Mesodermal cell (in vitro differentiated cells): ENCODE measurements around the gene KCND2.

ENCODE experiments used
- H3K27ac ChIP-seq: 2 replicates; pipeline ENCODE4 v1.7.0; 2013; ENCODE audit warnings: mild to moderate bottlenecking, low read depth, low read length, moderate library complexity; ENCODE audit not compliant: severe bottlenecking
- H3K36me3 ChIP-seq: 2 replicates; pipeline ENCODE4 v1.7.1; 2013; ENCODE audit warnings: mild to moderate bottlenecking, low read length, moderate library complexity; ENCODE audit not compliant: control insufficient read depth, insufficient read depth
- H3K4me1 ChIP-seq: one replicate; pipeline ENCODE4 v1.7.1; 2013; ENCODE audit warnings: mild to moderate bottlenecking, low read length; ENCODE audit not compliant: insufficient read depth, control insufficient read depth, poor library complexity, severe bottlenecking
- H3K4me3 ChIP-seq: 2 replicates; pipeline ENCODE4 v1.7.0; 2013; ENCODE audit warnings: low read length, control low read depth, mild to moderate bottlenecking; ENCODE audit not compliant: insufficient read depth, poor library complexity, severe bottlenecking; ENCODE audit errors: extremely low read depth
- H3K9me3 ChIP-seq: 2 replicates; pipeline ENCODE4 v1.7.1; 2013; ENCODE audit warnings: mild to moderate bottlenecking, low read length, moderate library complexity; ENCODE audit not compliant: control insufficient read depth
- WGBS, 2 experiments: methylation state at CpG; one replicate each; pipeline ENCODE4 v1.1.5; 2013; ENCODE audit warnings: missing lambda C conversion rate in 2 of 2; ENCODE audit not compliant: insufficient coverage in 2 of 2; 5-methylcytosine and 5-hydroxymethylcytosine counted together

KCND2 gene

DNA sequence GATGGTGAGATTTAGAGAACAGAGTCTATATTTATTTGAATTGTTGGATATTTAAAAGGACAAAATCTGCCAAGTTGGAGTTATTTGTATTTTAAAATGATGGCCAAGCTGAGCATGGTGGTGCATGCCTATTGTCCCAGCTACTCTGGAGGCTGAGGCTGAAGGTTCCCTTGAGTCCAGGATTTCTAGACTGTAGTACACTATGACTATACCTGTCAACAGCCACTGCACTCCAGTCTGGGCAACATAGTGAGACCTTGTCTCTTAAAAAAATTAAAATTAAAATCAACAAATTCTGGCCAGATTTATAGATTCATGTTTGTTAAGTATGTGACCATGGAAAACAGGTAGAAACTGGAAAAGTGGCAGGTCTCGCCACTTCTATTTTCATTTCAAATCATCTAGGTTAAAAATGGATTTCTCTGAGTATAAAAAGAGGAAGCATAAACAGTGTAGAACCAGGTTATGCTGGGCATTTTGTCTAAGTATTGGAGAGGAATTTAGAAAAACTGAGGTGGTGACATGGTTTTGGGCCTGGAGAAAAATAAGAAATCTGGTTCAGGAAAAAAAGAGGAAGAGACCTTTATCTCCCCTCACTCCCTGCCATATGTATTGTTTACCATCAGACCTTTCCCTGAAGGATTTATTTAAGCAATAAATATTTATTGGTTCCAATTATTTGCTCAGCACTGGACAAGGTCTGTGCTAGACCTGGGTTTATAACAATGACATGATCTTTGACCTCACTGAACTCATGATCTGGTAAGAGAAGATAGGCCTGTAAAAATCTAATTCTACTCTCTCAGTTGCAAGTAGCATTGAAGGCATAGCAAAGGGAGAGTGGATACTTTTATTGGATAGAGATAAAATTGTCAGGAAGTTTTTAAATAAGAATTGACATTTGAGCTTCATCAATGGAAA, 450.8 kb downstream of the KCND2 start:
- no CpG with 5 or more reads among the region's 1 CpG for WGBS, 2 experiments
- Histone ChIP-seq H3K9me3 (no peaks in the 10 kb centered on the region), H3K4me1 (peaks cover 5% of the 10 kb centered on the region), H3K4me3 (no peak overlapping the region), H3K27ac (no peak overlapping the region), H3K36me3 (no peaks in the 10 kb centered on the region)

DNA sequence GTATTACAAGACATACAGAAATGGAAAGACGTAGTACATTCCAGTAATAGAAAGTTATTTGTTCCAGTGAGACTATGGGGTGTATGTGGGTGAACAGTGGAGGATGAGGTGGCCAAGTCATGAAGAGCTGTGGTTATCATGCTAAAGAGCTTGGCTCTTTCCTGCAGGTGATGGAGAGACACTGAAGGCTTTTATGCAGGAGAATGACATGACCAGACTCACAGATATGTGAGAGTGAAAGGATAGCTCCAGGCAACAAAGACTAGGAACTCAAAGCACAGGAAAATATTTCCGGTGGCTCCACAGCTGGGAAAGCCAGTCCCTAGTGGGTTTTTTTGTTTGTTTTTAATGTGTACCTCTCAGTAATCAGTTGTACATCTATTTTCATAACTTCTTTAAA, 451.5 kb downstream of the KCND2 start:
- H3K4me3 ChIP-seq: no peak overlapping the region
- H3K9me3 ChIP-seq: no peaks in the 10 kb centered on the region
- peaks cover 5% of the 10 kb centered on the region for H3K4me1 ChIP-seq
- no peak overlapping the region for H3K27ac ChIP-seq
- WGBS, 2 experiments: 83% methylated on average over 1 of the region's 2 CpGs; no CpG with 5 or more reads in 1 of the 2 experiments
- no peaks in the 10 kb centered on the region for H3K36me3 ChIP-seq

DNA sequence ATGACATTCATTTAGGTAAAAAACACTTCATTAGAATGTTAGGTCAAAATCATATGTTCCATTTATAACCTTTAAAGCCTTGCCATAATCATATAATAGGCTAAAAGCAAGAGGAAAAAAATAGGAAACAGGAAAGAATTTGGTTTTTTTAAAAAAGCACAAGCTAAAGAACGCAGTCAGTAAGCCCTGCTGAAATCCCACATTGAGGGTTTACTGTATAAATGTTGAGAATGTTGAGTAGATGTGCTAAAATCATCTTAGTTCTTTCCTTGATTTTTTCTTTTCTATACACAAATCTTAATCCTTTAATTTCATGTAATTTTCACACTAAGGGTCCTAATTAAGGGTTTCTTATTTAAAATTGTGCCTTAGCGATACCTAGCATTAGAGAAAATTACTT, 452.0 kb downstream of the KCND2 start:
- Histone ChIP-seq H3K4me1 (peaks cover 5% of the 10 kb centered on the region), H3K4me3 (no peak overlapping the region)

DNA sequence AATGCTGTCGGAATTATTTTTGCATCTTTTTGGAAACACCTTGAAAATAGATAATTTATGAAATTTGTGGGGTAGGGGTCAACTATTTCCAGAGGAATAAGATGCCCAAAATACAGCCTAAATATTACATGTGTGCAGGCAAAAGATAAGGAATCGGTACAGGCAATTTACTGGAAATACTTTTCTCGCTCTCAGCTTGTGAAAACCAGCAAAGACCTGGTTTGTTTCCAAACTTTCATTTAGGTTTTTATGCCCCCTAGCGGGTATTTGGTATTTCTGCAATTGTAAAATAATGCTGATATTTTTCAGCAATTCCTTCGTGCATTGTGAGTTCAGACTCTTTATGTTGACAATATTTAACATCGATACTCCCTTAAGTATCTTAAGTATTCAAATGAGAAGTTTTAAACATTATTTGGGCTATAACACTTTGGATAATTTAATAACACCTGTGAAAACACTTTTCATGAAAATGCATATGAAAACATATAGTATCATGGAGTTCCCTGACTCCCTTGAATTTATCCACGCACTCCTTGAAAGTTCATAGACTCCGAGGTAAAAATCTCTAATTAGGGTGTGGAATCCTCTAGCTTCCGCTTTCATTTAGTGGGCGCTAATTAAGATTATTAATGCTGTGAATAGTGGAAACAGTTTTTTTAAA, 452.5 kb downstream of the KCND2 start:
- Histone ChIP-seq H3K4me1 (peaks cover 5% of the 10 kb centered on the region), H3K9me3 (no peaks in the 10 kb centered on the region), H3K4me3 (no peak overlapping the region), H3K36me3 (no peaks in the 10 kb centered on the region), H3K27ac (no peak overlapping the region)
- WGBS, 2 experiments: 38 to 67% methylated on average over 2 of the region's 10 CpGs

More for the DNA sequence above, 452.0 kb downstream of the KCND2 start:
- Histone ChIP-seq H3K27ac (no peak overlapping the region), H3K36me3 (no peaks in the 10 kb centered on the region), H3K9me3 (no peaks in the 10 kb centered on the region)
- 100% methylated on average over 1 of the region's 2 CpGs; no CpG with 5 or more reads in 1 of the 2 experiments for WGBS, 2 experiments

DNA sequence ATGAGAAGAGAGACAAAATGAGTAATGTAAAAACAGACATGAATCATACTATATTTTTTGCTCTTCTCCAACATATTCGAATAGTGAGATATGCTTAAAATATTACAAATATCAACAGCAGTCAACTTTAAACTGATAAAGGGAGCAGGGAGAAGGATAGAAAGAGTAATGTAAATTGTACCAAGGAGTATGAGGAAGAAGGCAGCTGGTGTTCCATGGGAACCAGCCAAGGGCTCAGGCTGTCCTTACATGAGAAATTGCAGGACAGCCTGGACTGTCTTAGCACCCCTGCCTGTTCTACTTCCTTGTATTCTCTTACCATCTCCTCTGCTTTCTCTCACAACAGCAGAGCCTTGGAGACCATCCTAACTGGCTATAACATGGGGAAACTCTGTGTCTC, 456.3 kb downstream of the KCND2 start:
- H3K27ac ChIP-seq: no peak overlapping the region

DNA sequence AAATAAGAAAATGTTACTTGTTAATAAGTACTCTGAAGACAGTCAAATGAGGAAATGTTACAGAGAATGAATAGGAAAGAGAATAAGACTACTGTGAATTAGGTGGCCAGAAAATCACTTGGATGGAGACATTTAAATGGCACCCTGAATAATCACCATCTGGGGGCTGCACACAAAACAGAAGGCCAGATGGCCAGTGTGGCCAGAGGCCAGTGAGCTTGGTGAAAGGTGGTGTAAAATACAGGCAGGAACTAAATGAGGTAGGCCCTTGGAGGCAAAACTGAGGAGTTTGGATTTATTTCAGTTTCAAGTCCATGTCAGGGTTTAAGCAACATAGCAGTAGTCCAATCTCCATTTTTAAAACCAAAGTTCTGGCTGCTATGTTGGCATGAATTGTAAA, 458.3 kb downstream of the KCND2 start:
- Histone ChIP-seq H3K4me1 (no peaks in the 10 kb centered on the region), H3K36me3 (no peaks in the 10 kb centered on the region), H3K9me3 (no peaks in the 10 kb centered on the region), H3K27ac (no peak overlapping the region), H3K4me3 (no peak overlapping the region)

More for the DNA sequence above, 456.3 kb downstream of the KCND2 start:
- H3K36me3 ChIP-seq: no peaks in the 10 kb centered on the region
- no peak overlapping the region for H3K4me3 ChIP-seq
- H3K4me1 ChIP-seq: peaks cover 4% of the 10 kb centered on the region
- H3K9me3 ChIP-seq: no peaks in the 10 kb centered on the region
- WGBS, 2 experiments: no CpG with 5 or more reads among the region's 1 CpG

DNA sequence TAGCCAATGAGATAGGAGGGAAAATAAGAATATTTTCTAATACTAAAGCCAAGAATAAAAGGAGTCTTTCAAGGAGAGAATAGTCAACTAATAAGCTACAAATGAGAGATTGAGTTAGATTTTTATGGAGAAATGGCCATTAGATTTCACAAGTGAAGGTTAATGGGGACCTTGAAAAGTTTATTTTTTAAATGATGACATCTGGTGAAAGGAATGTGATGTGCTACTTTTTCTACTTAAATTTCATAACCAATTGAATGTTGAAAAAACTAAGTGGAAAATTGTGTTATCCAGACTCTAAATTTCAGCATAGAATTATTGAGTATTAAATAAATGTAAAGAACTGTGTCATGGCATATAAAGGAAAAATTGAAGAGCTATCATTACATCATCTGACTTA, 459.3 kb downstream of the KCND2 start:
- H3K9me3 ChIP-seq: no peaks in the 10 kb centered on the region
- H3K4me3 ChIP-seq: no peak overlapping the region
- H3K36me3 ChIP-seq: no peaks in the 10 kb centered on the region
- H3K4me1 ChIP-seq: no peaks in the 10 kb centered on the region
- H3K27ac ChIP-seq: no peak overlapping the region

DNA sequence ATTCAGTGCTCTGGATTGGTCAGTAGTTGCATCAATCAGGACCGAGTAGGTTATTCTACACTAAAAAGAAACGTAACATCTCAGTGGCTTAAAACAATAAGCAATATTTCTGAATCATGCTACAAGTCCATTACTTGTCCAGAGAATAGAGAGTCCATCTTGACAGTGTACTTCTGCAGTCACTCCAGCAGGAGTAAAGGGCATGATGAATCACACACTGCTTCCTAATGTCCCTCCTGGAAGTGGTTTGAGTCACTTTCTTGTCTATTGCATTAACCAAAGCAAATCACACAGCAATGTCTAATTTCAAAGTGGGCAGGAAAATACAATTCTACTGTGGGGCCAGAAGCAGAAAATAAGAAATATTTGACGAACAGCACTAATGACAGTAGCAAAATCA, 460.2 kb downstream of the KCND2 start:
- H3K27ac ChIP-seq: no peak overlapping the region
- H3K36me3 ChIP-seq: no peaks in the 10 kb centered on the region
- H3K4me1 ChIP-seq: no peaks in the 10 kb centered on the region
- WGBS, 2 experiments: 80 to 100% methylated on average over 1 to 2 of the region's 3 CpGs
- no peak overlapping the region for H3K4me3 ChIP-seq
- H3K9me3 ChIP-seq: no peaks in the 10 kb centered on the region

DNA sequence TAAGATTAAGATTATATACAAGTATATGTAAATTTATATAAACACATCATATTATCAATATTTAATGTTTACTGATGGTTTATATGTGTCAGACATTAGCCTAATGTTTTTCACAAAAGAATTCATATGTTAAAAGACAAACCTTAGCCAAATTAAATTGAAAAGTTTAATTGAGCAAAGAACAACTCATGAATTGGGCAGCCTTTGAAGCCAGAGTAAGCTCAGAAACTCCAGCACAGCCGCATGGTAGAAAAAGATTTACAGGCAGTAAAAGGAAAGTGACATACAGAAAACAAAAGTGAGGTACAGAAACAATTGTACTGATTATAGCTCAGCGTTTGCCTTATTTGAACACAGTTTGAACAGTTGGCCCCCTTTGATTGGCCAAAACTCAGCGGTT, 460.9 kb downstream of the KCND2 start:
- no peaks in the 10 kb centered on the region for H3K9me3 ChIP-seq
- H3K36me3 ChIP-seq: no peaks in the 10 kb centered on the region
- 79 to 100% methylated on average over 3 of the region's 3 CpGs for WGBS, 2 experiments
- H3K4me1 ChIP-seq: no peaks in the 10 kb centered on the region
- no peak overlapping the region for H3K4me3 ChIP-seq
- H3K27ac ChIP-seq: no peak overlapping the region

DNA sequence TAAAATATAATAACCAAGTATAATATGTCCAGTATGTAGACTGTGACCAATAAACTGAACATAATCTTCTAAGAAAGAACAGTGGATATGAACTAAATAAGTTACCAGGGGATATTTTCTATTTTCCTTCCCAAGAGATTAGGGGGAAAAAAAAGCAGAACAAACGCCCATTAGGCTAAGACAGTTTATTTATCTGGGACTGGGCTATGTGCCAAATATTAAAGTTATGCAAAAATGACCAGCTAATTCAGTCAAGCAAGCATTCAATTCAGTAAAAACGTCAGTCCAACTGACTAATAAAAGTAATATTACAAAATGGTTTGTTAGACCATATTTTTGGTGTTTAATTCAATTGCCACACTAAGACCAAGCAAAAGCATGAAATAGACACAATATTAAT, 462.8 kb downstream of the KCND2 start:
- Histone ChIP-seq H3K36me3 (no peaks in the 10 kb centered on the region), H3K4me1 (peaks cover 3% of the 10 kb centered on the region), H3K4me3 (no peak overlapping the region), H3K9me3 (no peaks in the 10 kb centered on the region), H3K27ac (no peak overlapping the region)
- no CpG with 5 or more reads among the region's 2 CpGs for WGBS, 2 experiments

DNA sequence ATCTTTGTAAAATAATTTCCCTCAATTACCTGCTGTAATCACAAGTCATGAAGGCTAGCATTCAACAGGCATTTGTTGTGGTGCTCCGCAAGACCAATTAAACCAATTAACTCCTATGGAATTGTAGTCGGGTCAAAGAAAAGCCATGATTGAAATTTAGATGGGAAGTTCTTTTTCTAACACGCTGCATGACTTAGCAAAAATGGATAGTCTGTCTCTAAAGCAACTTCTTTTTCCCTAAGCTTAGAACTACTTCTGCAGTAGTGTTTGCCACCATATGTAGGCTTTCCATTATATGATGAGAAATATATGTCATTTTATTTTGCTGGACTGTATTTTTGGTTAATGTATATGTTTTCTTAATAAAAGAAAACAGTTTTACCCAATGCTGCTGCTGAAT, 465.8 kb downstream of the KCND2 start:
- 67% methylated on average over 1 of the region's 3 CpGs; no CpG with 5 or more reads in 1 of the 2 experiments for WGBS, 2 experiments
- Histone ChIP-seq H3K4me1 (peaks cover 3% of the 10 kb centered on the region), H3K36me3 (no peaks in the 10 kb centered on the region), H3K9me3 (no peaks in the 10 kb centered on the region), H3K27ac (no peak overlapping the region), H3K4me3 (no peak overlapping the region)
